PC-9 (cell line): ENCODE data around the gene WFIKKN1.

Source experiments
- EZH2 ChIP-seq: fragments of 200-600 bp; sonication (generic); IDR thresholded peaks from 2 replicates; pipeline ENCODE4 v1.8.0; 2017; ENCODE audit warnings: antibody characterized with exemption, low read depth
- TF ChIP-seq, protein P1 (sequence below): fragments of 200-600 bp; sonication (generic); conservative IDR thresholded peaks from 2 replicates; pipeline ENCODE4 v1.6.1; 2017; ENCODE audit warnings: mixed run types, antibody characterized with exemption, mild to moderate bottlenecking, moderate library complexity

DNA sequence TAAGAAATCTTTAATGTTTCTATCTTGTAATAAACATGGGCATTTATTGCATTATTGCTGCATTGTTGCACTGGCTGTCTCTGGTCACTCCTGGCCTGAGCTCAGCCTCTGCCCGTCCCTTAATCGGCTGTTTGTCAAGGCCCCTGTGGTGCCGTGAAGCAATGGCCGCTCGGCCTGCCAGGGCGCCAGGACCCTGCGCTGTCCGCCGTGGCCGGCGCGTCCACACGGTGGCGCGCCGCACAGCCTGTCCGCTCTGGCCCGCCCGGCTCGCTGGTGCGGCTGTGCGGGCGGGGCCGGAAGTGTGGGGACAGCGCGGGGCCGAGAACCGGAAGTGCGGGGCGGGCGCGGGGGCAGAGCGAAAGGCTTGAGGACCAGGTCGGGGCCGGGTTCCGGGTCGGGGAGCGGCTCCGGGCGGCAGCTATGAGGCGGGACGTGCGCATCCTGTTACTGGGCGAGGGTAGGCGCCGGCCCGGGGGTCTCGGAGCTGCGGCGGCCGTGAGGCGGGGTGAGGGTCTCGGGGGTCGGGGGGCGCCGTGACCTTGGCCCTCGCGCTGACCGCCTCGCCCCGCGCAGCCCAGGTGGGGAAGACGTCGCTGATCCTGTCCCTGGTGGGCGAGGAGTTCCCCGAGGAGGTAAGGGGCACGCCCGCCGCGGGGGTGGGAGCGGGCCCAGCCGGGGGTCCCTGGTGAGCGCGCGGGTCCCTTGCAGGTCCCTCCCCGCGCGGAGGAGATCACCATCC is 37.2 kb downstream of the WFIKKN1 start, which contains the start of gene RHOT2:
- TF ChIP-seq, protein P1, sequence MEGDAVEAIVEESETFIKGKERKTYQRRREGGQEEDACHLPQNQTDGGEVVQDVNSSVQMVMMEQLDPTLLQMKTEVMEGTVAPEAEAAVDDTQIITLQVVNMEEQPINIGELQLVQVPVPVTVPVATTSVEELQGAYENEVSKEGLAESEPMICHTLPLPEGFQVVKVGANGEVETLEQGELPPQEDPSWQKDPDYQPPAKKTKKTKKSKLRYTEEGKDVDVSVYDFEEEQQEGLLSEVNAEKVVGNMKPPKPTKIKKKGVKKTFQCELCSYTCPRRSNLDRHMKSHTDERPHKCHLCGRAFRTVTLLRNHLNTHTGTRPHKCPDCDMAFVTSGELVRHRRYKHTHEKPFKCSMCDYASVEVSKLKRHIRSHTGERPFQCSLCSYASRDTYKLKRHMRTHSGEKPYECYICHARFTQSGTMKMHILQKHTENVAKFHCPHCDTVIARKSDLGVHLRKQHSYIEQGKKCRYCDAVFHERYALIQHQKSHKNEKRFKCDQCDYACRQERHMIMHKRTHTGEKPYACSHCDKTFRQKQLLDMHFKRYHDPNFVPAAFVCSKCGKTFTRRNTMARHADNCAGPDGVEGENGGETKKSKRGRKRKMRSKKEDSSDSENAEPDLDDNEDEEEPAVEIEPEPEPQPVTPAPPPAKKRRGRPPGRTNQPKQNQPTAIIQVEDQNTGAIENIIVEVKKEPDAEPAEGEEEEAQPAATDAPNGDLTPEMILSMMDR: peak; percentile 72
- no peak for TF ChIP-seq EZH2
